K562 (cell line): ENCODE data around the gene CENPH. TPM values are rescaled to one million over a fixed set of nuclear protein-coding genes. Genes with fewer than 3 reads are reported as not detected.

ENCODE experiments used
- C11orf30 ChIP-seq: fragments of 450-650 bp; IDR thresholded peaks from 2 replicates; pipeline ENCODE4 v1.6.1; 2016; ENCODE audit warnings: low read depth, mild to moderate bottlenecking
- CBFB ChIP-seq: sonication (generic); formaldehyde crosslinking; IDR thresholded peaks from 2 replicates; pipeline ENCODE4 v1.4.0; 2020; ENCODE audit warnings: mild to moderate bottlenecking, missing genetic modification reagents
- CBX2 ChIP-seq: fragments of 200-600 bp; sonication (generic); IDR thresholded peaks from one replicate; pipeline ENCODE4 v1.6.1; 2012; ENCODE audit warnings: mild to moderate bottlenecking, low read length, inconsistent platforms; ENCODE audit not compliant: insufficient read depth, poor library complexity, severe bottlenecking
- CCAR2 ChIP-seq: fragments of 200-400 bp; formaldehyde crosslinking; IDR thresholded peaks from 2 replicates; pipeline ENCODE4 v1.6.1; 2017; ENCODE audit warnings: mild to moderate bottlenecking, low read depth, low read length
- NONO ChIP-seq, 2 experiments: fragments of 200-400 bp in 1 of 2; fragments of 450-650 bp in 1 of 2; formaldehyde crosslinking in 1 of 2; IDR thresholded peaks; 2 replicates each; pipeline ENCODE4 v1.6.1; 2017; ENCODE audit warnings: low read depth in 2 of 2, mild to moderate bottlenecking in 2 of 2, moderate library complexity in 2 of 2, low read length in 1 of 2
- OTX1 ChIP-seq: fragments of 450-650 bp; formaldehyde crosslinking; IDR thresholded peaks from 2 replicates; pipeline ENCODE4 v1.4.0; 2022; ENCODE audit warnings: mild to moderate bottlenecking
- SETDB1 ChIP-seq: IDR thresholded peaks from one replicate; pipeline ENCODE4 v1.6.1; 2012; ENCODE audit warnings: low read length, control low read depth, inconsistent platforms
- SIN3B ChIP-seq: fragments of 450-650 bp; IDR thresholded peaks from 2 replicates; pipeline ENCODE4 v1.6.1; 2017; ENCODE audit warnings: low read depth, mild to moderate bottlenecking, moderate library complexity
- TGIF2 ChIP-seq: sonication (generic); formaldehyde crosslinking; IDR thresholded peaks from 2 replicates; pipeline ENCODE4 v1.8.1; 2022; ENCODE audit warnings: mild to moderate bottlenecking, missing genetic modification reagents, moderate library complexity
- THRAP3 ChIP-seq: fragments of 450-650 bp; IDR thresholded peaks from 2 replicates; pipeline ENCODE4 v1.6.1; 2016; ENCODE audit warnings: mild to moderate bottlenecking, inconsistent platforms, borderline replicate concordance
- ZNF316 ChIP-seq: fragments of 450-650 bp; IDR thresholded peaks from 2 replicates; pipeline ENCODE4 v1.6.1; 2016
- ZNF699 ChIP-seq: fragments of 250-450 bp; sonication (Bioruptor Pico); IDR thresholded peaks from 2 replicates; pipeline ENCODE4 v1.8.0; 2021; ENCODE audit warnings: mild to moderate bottlenecking, moderate library complexity; ENCODE audit not compliant: insufficient replicate concordance
- polyA plus RNA-seq, 8 experiments: library from polyadenylated mRNA; depleted of rRNA in 4 of 8; stranded (reverse) in 5 of 8; unstranded in 3 of 8; fragments of >200 nt; fragmentation: Nextera tagmentation in 2 of 8; fragmentation: Illumina TruSeq in 1 of 8; extraction: Ambion mirVana in 2 of 8; extraction: Trizol in 1 of 8; gene quantifications; 2 replicates each; pipeline versions ENCODE4 v1.2.1 to v1.2.3, GENCODE V29; 2011 to 2014; ENCODE audit warnings: inconsistent platforms in 1 of 8, missing spikeins in 1 of 8
- total RNA-seq, 7 experiments: library from RNA; depleted of rRNA in 6 of 7; stranded (reverse); fragments of >200 nt in 6 of 7; fragmentation: Illumina TruSeq in 2 of 7; extraction: Trizol in 2 of 7; gene quantifications; 2 replicates each; pipeline versions ENCODE4 v1.2.1 to v1.2.3, GENCODE V29; 2011 to 2021; ENCODE audit warnings: low replicate concordance in 1 of 7
- TF ChIP-seq, protein P1 (sequence below): fragments of 250-450 bp; sonication (Bioruptor Pico); IDR thresholded peaks from 2 replicates; pipeline ENCODE4 v1.9.0; 2021; ENCODE audit warnings: mild to moderate bottlenecking, inconsistent platforms
- TF ChIP-seq, protein P2 (sequence below): sonication (generic); formaldehyde crosslinking; IDR thresholded peaks from 2 replicates; pipeline ENCODE4 v1.8.0; 2022; ENCODE audit warnings: mild to moderate bottlenecking, missing genetic modification reagents, borderline replicate concordance
- TF ChIP-seq, protein P3 (sequence below): fragments of 250-450 bp; sonication (Bioruptor Pico); IDR thresholded peaks from 2 replicates; pipeline ENCODE4 v1.8.0; 2021; ENCODE audit warnings: moderate library complexity, mild to moderate bottlenecking, inconsistent platforms
- TF ChIP-seq, protein P4 (sequence below): fragments of 450-650 bp; formaldehyde crosslinking; IDR thresholded peaks from 2 replicates; pipeline ENCODE4 v1.4.0; 2022; ENCODE audit warnings: missing genetic modification characterization
- TF ChIP-seq, protein P5 (sequence below), 2 experiments: fragments of 450-650 bp in 1 of 2; sonication (generic) in 1 of 2; formaldehyde crosslinking; conservative IDR thresholded peaks; 2 replicates each; pipeline versions ENCODE4 v1.4.0 to v1.8.1; 2020 to 2022; ENCODE audit warnings: mild to moderate bottlenecking in 1 of 2, missing genetic modification reagents in 1 of 2

The CENPH gene
- total and polyA plus RNA-seq, 9 of the 15 experiments (the other 6 are each of a cell fraction or from before 2014, with no cell fraction given), result 10.5 to 124 (median 74.9) TPM

DNA sequence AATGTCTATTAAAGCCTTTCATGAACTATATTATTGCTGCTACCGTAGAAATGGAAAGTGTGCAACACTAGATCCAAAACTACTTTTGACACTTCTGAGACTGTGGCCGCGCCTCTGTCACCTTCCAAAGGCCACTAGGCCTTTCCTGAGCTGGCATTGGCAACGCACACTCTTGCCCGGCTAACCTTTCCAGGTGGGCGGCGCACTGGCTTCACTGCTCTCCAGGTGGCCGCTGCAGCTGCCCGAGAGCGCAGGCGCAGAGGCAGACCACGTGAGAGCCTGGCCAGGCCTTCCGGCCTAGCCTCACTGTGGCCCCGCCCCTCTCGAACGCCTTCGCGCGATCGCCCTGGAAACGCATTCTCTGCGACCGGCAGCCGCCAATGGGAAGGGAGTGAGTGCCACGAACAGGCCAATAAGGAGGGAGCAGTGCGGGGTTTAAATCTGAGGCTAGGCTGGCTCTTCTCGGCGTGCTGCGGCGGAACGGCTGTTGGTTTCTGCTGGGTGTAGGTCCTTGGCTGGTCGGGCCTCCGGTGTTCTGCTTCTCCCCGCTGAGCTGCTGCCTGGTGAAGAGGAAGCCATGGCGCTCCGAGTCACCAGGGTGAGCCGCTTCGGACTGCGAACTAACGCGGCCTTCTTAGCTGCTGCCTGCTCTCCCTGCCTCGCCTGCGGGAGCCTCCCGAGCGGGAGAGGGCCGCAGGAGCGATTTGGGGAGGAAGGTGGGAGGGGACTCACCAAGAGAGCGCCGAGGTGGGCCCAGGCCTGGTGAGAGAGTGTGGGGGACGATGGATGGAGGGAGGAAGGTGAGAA is 22.5 kb upstream of the CENPH start, which contains the start of gene CCNB1 (continued):
- TF ChIP-seq ZNF699 (CRISPR knock-in tag) (no peak), TGIF2 (no peak; the same call in 1 of the 2 replicates), SETDB1 (no peak), CBX2 (no peak), ZNF316 (no peak), THRAP3 (peak; percentile 51; the same call in 1 of the 2 replicates), NONO (IDR thresholded peaks at IDR 0.05; ENCODE audit: low read depth in 2 of 2, low read length in 1 of 2) (no peak), C11orf30 (peak; percentile 56; the same call in 1 of the 2 replicates), OTX1 (CRISPR knock-in tag) (no peak), CCAR2 (no peak), SIN3B (peak; percentile 57), CBFB (CRISPR knock-in tag) (no peak)
- TF ChIP-seq, protein P1, sequence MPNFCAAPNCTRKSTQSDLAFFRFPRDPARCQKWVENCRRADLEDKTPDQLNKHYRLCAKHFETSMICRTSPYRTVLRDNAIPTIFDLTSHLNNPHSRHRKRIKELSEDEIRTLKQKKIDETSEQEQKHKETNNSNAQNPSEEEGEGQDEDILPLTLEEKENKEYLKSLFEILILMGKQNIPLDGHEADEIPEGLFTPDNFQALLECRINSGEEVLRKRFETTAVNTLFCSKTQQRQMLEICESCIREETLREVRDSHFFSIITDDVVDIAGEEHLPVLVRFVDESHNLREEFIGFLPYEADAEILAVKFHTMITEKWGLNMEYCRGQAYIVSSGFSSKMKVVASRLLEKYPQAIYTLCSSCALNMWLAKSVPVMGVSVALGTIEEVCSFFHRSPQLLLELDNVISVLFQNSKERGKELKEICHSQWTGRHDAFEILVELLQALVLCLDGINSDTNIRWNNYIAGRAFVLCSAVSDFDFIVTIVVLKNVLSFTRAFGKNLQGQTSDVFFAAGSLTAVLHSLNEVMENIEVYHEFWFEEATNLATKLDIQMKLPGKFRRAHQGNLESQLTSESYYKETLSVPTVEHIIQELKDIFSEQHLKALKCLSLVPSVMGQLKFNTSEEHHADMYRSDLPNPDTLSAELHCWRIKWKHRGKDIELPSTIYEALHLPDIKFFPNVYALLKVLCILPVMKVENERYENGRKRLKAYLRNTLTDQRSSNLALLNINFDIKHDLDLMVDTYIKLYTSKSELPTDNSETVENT (CRISPR knock-in tag), result 0 out of 2 replicates have a peak, but pooled peaks have one; percentile 25
- TF ChIP-seq, protein P2, sequence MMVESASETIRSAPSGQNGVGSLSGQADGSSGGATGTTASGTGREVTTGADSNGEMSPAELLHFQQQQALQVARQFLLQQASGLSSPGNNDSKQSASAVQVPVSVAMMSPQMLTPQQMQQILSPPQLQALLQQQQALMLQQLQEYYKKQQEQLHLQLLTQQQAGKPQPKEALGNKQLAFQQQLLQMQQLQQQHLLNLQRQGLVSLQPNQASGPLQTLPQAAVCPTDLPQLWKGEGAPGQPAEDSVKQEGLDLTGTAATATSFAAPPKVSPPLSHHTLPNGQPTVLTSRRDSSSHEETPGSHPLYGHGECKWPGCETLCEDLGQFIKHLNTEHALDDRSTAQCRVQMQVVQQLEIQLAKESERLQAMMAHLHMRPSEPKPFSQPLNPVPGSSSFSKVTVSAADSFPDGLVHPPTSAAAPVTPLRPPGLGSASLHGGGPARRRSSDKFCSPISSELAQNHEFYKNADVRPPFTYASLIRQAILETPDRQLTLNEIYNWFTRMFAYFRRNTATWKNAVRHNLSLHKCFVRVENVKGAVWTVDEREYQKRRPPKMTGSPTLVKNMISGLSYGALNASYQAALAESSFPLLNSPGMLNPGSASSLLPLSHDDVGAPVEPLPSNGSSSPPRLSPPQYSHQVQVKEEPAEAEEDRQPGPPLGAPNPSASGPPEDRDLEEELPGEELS (CRISPR knock-in tag), result no peak; the same call in 1 of the 2 replicates
- TF ChIP-seq, protein P3, sequence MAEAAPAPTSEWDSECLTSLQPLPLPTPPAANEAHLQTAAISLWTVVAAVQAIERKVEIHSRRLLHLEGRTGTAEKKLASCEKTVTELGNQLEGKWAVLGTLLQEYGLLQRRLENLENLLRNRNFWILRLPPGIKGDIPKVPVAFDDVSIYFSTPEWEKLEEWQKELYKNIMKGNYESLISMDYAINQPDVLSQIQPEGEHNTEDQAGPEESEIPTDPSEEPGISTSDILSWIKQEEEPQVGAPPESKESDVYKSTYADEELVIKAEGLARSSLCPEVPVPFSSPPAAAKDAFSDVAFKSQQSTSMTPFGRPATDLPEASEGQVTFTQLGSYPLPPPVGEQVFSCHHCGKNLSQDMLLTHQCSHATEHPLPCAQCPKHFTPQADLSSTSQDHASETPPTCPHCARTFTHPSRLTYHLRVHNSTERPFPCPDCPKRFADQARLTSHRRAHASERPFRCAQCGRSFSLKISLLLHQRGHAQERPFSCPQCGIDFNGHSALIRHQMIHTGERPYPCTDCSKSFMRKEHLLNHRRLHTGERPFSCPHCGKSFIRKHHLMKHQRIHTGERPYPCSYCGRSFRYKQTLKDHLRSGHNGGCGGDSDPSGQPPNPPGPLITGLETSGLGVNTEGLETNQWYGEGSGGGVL (CRISPR knock-in tag), result no peak
- TF ChIP-seq, protein P4, sequence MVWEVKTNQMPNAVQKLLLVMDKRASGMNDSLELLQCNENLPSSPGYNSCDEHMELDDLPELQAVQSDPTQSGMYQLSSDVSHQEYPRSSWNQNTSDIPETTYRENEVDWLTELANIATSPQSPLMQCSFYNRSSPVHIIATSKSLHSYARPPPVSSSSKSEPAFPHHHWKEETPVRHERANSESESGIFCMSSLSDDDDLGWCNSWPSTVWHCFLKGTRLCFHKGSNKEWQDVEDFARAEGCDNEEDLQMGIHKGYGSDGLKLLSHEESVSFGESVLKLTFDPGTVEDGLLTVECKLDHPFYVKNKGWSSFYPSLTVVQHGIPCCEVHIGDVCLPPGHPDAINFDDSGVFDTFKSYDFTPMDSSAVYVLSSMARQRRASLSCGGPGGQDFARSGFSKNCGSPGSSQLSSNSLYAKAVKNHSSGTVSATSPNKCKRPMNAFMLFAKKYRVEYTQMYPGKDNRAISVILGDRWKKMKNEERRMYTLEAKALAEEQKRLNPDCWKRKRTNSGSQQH (CRISPR knock-in tag), result no peak
- TF ChIP-seq, protein P5, sequence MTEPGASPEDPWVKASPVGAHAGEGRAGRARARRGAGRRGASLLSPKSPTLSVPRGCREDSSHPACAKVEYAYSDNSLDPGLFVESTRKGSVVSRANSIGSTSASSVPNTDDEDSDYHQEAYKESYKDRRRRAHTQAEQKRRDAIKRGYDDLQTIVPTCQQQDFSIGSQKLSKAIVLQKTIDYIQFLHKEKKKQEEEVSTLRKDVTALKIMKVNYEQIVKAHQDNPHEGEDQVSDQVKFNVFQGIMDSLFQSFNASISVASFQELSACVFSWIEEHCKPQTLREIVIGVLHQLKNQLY (CRISPR knock-in tag; conservative IDR thresholded peaks at IDR 0.05), result no peak
